22Rv1 (cell line): ENCODE results near the gene HPSE2.

Experiments used
- H3K27ac ChIP-seq: fragments of 450-650 bp; 2 replicates; pipeline ENCODE4 v1.5.1; 2017
- CTCF ChIP-seq: fragments of 450-650 bp; IDR thresholded peaks from 2 replicates; pipeline ENCODE4 v1.5.1; 2017; ENCODE audit warnings: mild to moderate bottlenecking
- ZFX ChIP-seq: fragments of 450-650 bp; IDR thresholded peaks from 2 replicates; pipeline ENCODE4 v1.6.1; 2017; ENCODE audit warnings: antibody characterized with exemption, borderline replicate concordance

The HPSE2 gene

GRCh38 chr10:98817396-98817795 is 418.3 kb downstream of the HPSE2 start:
- TF ChIP-seq CTCF (no peak), ZFX (no peak)
- no peak overlapping the region for H3K27ac ChIP-seq

- no peak overlapping the region for H3K27ac ChIP-seq
- TF ChIP-seq CTCF (no peak), ZFX (no peak)
Measured at GRCh38 chr10:98815039-98815885, 420.4 kb downstream of the HPSE2 start.

GRCh38 chr10:98814470-98814869 is 421.2 kb downstream of the HPSE2 start:
- TF ChIP-seq CTCF: no peak
- no peak for TF ChIP-seq ZFX
- H3K27ac ChIP-seq: no peak overlapping the region

- no peak for TF ChIP-seq CTCF
- TF ChIP-seq ZFX: no peak
- H3K27ac ChIP-seq: no peak overlapping the region
Measured at GRCh38 chr10:98808282-98808892, 427.3 kb downstream of the HPSE2 start.

- TF ChIP-seq ZFX (no peak), CTCF (no peak)
- H3K27ac ChIP-seq: no peak overlapping the region
Measured at GRCh38 chr10:98800263-98800662, 435.4 kb downstream of the HPSE2 start.

- H3K27ac ChIP-seq: no peak overlapping the region
- TF ChIP-seq ZFX: no peak
- TF ChIP-seq CTCF: no peak
Measured at GRCh38 chr10:98795467-98795866, 440.2 kb downstream of the HPSE2 start.

GRCh38 chr10:98790817-98791216 is 444.8 kb downstream of the HPSE2 start:
- no peak overlapping the region for H3K27ac ChIP-seq
- TF ChIP-seq ZFX (no peak), CTCF (peak; percentile 34)
